T-cell (primary cell): ENCODE results near the gene GRM7. TPM values are rescaled to one million over a fixed set of nuclear protein-coding genes. Genes with fewer than 3 reads are reported as not detected.

Experiments used
- ATAC-seq, 4 experiments: fragments of 200-7000 bp in 3 of 4; fragments of 150-1000 bp in 1 of 4; cut with Tn5 transposase; replicated peaks in 1 of 4; 1 replicate in 3 of 4; 2 replicates in 1 of 4; pipeline ENCODE4 v1.10.0; 2021; ENCODE audit warnings: moderate library complexity in 3 of 4, mild to moderate bottlenecking in 2 of 4, moderate number of reproducible peaks in 1 of 4
- CTCF ChIA-PET, 2 donors: fragments of 300-600 bp; sonication (Branson Sonifier 250); formaldehyde crosslinking; loops; one replicate each; lab custom pipeline; 2022; ENCODE audit warnings: antibody characterized with exemption in 2 of 2; lab: Charles Lee
- POLR2A ChIA-PET, 2 donors: fragments of 300-600 bp; sonication (Branson Sonifier 250); formaldehyde crosslinking; loops; one replicate each; lab custom pipeline; 2022; ENCODE audit warnings: antibody characterized with exemption in 2 of 2; lab: Charles Lee
- DNase-seq, 35 experiments: peaks; one replicate each; pipeline versions ENCODE4 v3.0.0 to v3.0.0-alpha.2; 2013 to 2023
- H3K27ac ChIP-seq: one replicate; pipeline ENCODE4 v1.5.1; 2013; ENCODE audit warnings: low read length
- H3K27me3 ChIP-seq, 2 experiments: replicated peaks in 1 of 2; 1 replicate in 1 of 2; 2 replicates in 1 of 2; pipeline versions ENCODE4 v1.6.1 to v1.7.0; 2013; ENCODE audit warnings: low read length in 1 of 2, mixed read lengths in 1 of 2; ENCODE audit not compliant: control insufficient read depth in 2 of 2, insufficient read depth in 2 of 2; ENCODE audit errors: extremely low read depth in 1 of 2
- H3K36me3 ChIP-seq, 2 donors: 1 replicate in 1 of 2; 2 replicates in 1 of 2; pipeline versions ENCODE4 v1.6.1 to v1.7.0; 2013; ENCODE audit warnings: low read length in 1 of 2; ENCODE audit not compliant: control insufficient read depth in 2 of 2, insufficient read depth in 1 of 2; ENCODE audit errors: extremely low read depth in 1 of 2
- H3K4me1 ChIP-seq, 2 experiments: 1 replicate in 1 of 2; 2 replicates in 1 of 2; pipeline versions ENCODE4 v1.6.1 to v1.7.0; 2013; ENCODE audit warnings: low read length in 2 of 2, mixed read lengths in 1 of 2; ENCODE audit not compliant: insufficient read depth in 2 of 2, control insufficient read depth in 1 of 2; ENCODE audit errors: extremely low read depth in 1 of 2
- H3K4me3 ChIP-seq, 2 donors: 1 replicate in 1 of 2; 2 replicates in 1 of 2; pipeline versions ENCODE4 v1.5.1 to v1.7.0; 2013; ENCODE audit warnings: mild to moderate bottlenecking in 2 of 2, low read length in 1 of 2, moderate library complexity in 1 of 2; ENCODE audit not compliant: control insufficient read depth in 1 of 2; ENCODE audit errors: extremely low read depth in 1 of 2
- H3K9me3 ChIP-seq: 2 replicates; pipeline ENCODE4 v1.7.0; 2013
- H3K27ac Mint-ChIP-seq, 2 donors: one replicate each; pipeline ENCODE4 v1.8.0; 2020 to 2021; ENCODE audit warnings: mild to moderate bottlenecking in 2 of 2, mixed read lengths in 2 of 2
- H3K27me3 Mint-ChIP-seq, 2 donors: one replicate each; pipeline ENCODE4 v1.8.0; 2021 to 2022; ENCODE audit warnings: mixed read lengths in 2 of 2
- H3K36me3 Mint-ChIP-seq: one replicate; pipeline ENCODE4 v1.8.0; 2021; ENCODE audit warnings: mixed read lengths
- H3K4me1 Mint-ChIP-seq, 3 donors: one replicate each; pipeline ENCODE4 v1.8.0; 2020 to 2022; ENCODE audit warnings: mixed read lengths in 3 of 3, mild to moderate bottlenecking in 1 of 3
- H3K4me3 Mint-ChIP-seq, 3 donors: one replicate each; pipeline ENCODE4 v1.8.0; 2020 to 2022; ENCODE audit warnings: mild to moderate bottlenecking in 3 of 3, mixed read lengths in 3 of 3, moderate library complexity in 3 of 3
- H3K9me3 Mint-ChIP-seq, 3 donors: one replicate each; pipeline ENCODE4 v1.8.0; 2020 to 2022; ENCODE audit warnings: mixed read lengths in 3 of 3
- WGBS: methylation state at CpG from one replicate; pipeline ENCODE4 v1.1.5; 2013; ENCODE audit warnings: missing lambda C conversion rate; ENCODE audit not compliant: insufficient coverage; 5-methylcytosine and 5-hydroxymethylcytosine counted together
- total RNA-seq, 35 experiments: library from RNA in 6 of 35; stranded (reverse) in 6 of 35; fragments of 120-200 nt in 1 of 35; gene quantifications; one replicate each; pipeline versions ENCODE4 v1.2.1 to v1.2.4 and lab custom pipeline; 2013 to 2026

The GRM7 gene
- total RNA-seq, 5 donors from 2014 or later (not counting 1 experiment from before 2014, with no cell fraction given): not detected

- Histone ChIP-seq H3K9me3 (no peaks in the 10 kb centered on the region), H3K36me3 (no peaks in the 10 kb centered on the region), H3K4me1 (no peaks in the 10 kb centered on the region), H3K27ac (no peak overlapping the region), H3K4me3 (no peak overlapping the region), H3K27me3 (no peaks in the 10 kb centered on the region)
- Mint-ChIP-seq H3K36me3 (no peaks in the 10 kb centered on the region), H3K27ac (no peak overlapping the region), H3K4me3 (no peak overlapping the region), H3K27me3 (no peaks in the 10 kb centered on the region), H3K4me1 (no peaks in the 10 kb centered on the region), H3K9me3 (peaks cover 0 to 3% (median 0%) of the 10 kb centered on the region in 3 donors)
- ChIA-PET POLR2A (no interaction called here), CTCF (no interaction called here)
- no peak for ATAC-seq
- no peak for DNase-seq
- 100% methylated on average over 1 of the region's 2 CpGs for WGBS
Observed at GRCh38 chr3:7469866-7470265, 609.0 kb downstream of the GRM7 start.

- H3K9me3 Mint-ChIP-seq: no peaks in the 10 kb centered on the region
- H3K4me3 ChIP-seq: no peak overlapping the region
- DNase-seq (no peak), ATAC-seq (no peak)
- H3K4me1 Mint-ChIP-seq: no peaks in the 10 kb centered on the region
- H3K27ac ChIP-seq: no peak overlapping the region
- ChIA-PET POLR2A (no interaction called here), CTCF (no interaction called here)
- no peak overlapping the region for H3K27ac Mint-ChIP-seq
- H3K36me3 ChIP-seq: no peaks in the 10 kb centered on the region
- no peaks in the 10 kb centered on the region for H3K27me3 Mint-ChIP-seq
- H3K36me3 Mint-ChIP-seq: no peaks in the 10 kb centered on the region
- H3K4me3 Mint-ChIP-seq: no peak overlapping the region
- no CpG with 5 or more reads among the region's 1 CpG for WGBS
- no peaks in the 10 kb centered on the region for H3K9me3 ChIP-seq
- no peaks in the 10 kb centered on the region for H3K4me1 ChIP-seq
- no peaks in the 10 kb centered on the region for H3K27me3 ChIP-seq
Observed at GRCh38 chr3:7484636-7485035, 623.7 kb downstream of the GRM7 start.

- H3K27ac ChIP-seq: no peak overlapping the region
- POLR2A ChIA-PET: no interaction called here
- H3K27me3 ChIP-seq: no peaks in the 10 kb centered on the region
- no peaks in the 10 kb centered on the region for H3K27me3 Mint-ChIP-seq
- no peaks in the 10 kb centered on the region for H3K36me3 ChIP-seq
- H3K27ac Mint-ChIP-seq: no peak overlapping the region
- H3K9me3 ChIP-seq: no peaks in the 10 kb centered on the region
- ATAC-seq (no peak), DNase-seq (no peak)
- H3K4me1 Mint-ChIP-seq: no peaks in the 10 kb centered on the region
- CTCF ChIA-PET: no interaction called here
- whole genome bisulfite sequencing: 0% methylated on average over 1 of the region's 1 CpG
- H3K36me3 Mint-ChIP-seq: no peaks in the 10 kb centered on the region
- no peak overlapping the region for H3K4me3 ChIP-seq
- H3K9me3 Mint-ChIP-seq: peaks cover 0 to under 1% (median 0%) of the 10 kb centered on the region in 3 donors
- H3K4me1 ChIP-seq: no peaks in the 10 kb centered on the region
- no peak overlapping the region for H3K4me3 Mint-ChIP-seq
Observed at GRCh38 chr3:7487763-7488162, 626.8 kb downstream of the GRM7 start.

- H3K9me3 ChIP-seq: no peaks in the 10 kb centered on the region
- ChIA-PET POLR2A (no interaction called here), CTCF (no interaction called here)
- WGBS: no CpG with 5 or more reads among the region's 2 CpGs
- Mint-ChIP-seq H3K4me1 (no peaks in the 10 kb centered on the region), H3K36me3 (no peaks in the 10 kb centered on the region), H3K9me3 (peaks cover 0 to 15% (median 6%) of the 10 kb centered on the region in 3 donors), H3K27me3 (no peaks in the 10 kb centered on the region), H3K4me3 (no peak overlapping the region), H3K27ac (no peak overlapping the region)
- DNase-seq: no peak
- H3K27me3 ChIP-seq: no peaks in the 10 kb centered on the region
- no peak overlapping the region for H3K27ac ChIP-seq
- no peak overlapping the region for H3K4me3 ChIP-seq
- no peaks in the 10 kb centered on the region for H3K4me1 ChIP-seq
- no peaks in the 10 kb centered on the region for H3K36me3 ChIP-seq
- no peak for ATAC-seq
Observed at GRCh38 chr3:7489417-7489816, 628.5 kb downstream of the GRM7 start.

- Histone ChIP-seq H3K27ac (no peak overlapping the region), H3K27me3 (no peaks in the 10 kb centered on the region), H3K9me3 (no peaks in the 10 kb centered on the region), H3K4me1 (no peaks in the 10 kb centered on the region), H3K4me3 (no peak overlapping the region), H3K36me3 (no peaks in the 10 kb centered on the region)
- CTCF ChIA-PET: no interaction called here
- H3K4me3 Mint-ChIP-seq: no peak overlapping the region
- no peak overlapping the region for H3K27ac Mint-ChIP-seq
- peaks cover 6 to 13% (median 6%) of the 10 kb centered on the region in 3 donors for H3K9me3 Mint-ChIP-seq
- 67% methylated on average over 1 of the region's 3 CpGs for WGBS
- DNase-seq (no peak), ATAC-seq (no peak)
- H3K36me3 Mint-ChIP-seq: no peaks in the 10 kb centered on the region
- no peaks in the 10 kb centered on the region for H3K27me3 Mint-ChIP-seq
- POLR2A ChIA-PET: no interaction called here
- H3K4me1 Mint-ChIP-seq: no peaks in the 10 kb centered on the region
Observed at GRCh38 chr3:7498715-7499114, 637.8 kb downstream of the GRM7 start.

- no CpG with 5 or more reads among the region's 4 CpGs for WGBS
- H3K27ac Mint-ChIP-seq: no peak overlapping the region
- no peaks in the 10 kb centered on the region for H3K4me1 Mint-ChIP-seq
- ATAC-seq: no peak
- H3K9me3 Mint-ChIP-seq: peaks cover 0 to 11% (median 7%) of the 10 kb centered on the region in 3 donors
- Histone ChIP-seq H3K27ac (no peak overlapping the region), H3K4me1 (no peaks in the 10 kb centered on the region), H3K27me3 (no peaks in the 10 kb centered on the region), H3K9me3 (no peaks in the 10 kb centered on the region), H3K36me3 (no peaks in the 10 kb centered on the region), H3K4me3 (no peak overlapping the region)
- H3K27me3 Mint-ChIP-seq: no peaks in the 10 kb centered on the region
- H3K36me3 Mint-ChIP-seq: no peaks in the 10 kb centered on the region
- DNase-seq: no peak
- CTCF ChIA-PET: no interaction called here
- POLR2A ChIA-PET: no interaction called here
- H3K4me3 Mint-ChIP-seq: no peak overlapping the region
Observed at GRCh38 chr3:7503431-7503830, 642.5 kb downstream of the GRM7 start.
